Stimulated activated naive CD4-positive, alpha-beta T cell (primary cell): ENCODE results near the gene PRSS35.
"Not testable (repeated sequence)": the region's sequence is repeated elsewhere in the genome, so short reads cannot be mapped to it uniquely, and the experiment has no call there.

ENCODE experiments used
- DNase-seq, 6 experiments: peaks; one replicate each; lab custom pipeline; 2025; lab: John Stamatoyannopoulos, UW

Gene PRSS35

GRCh38 chr6:83518816-83519480 lies 6.6 kb downstream of the PRSS35 start:
- DNase-seq = no peak

DNA sequence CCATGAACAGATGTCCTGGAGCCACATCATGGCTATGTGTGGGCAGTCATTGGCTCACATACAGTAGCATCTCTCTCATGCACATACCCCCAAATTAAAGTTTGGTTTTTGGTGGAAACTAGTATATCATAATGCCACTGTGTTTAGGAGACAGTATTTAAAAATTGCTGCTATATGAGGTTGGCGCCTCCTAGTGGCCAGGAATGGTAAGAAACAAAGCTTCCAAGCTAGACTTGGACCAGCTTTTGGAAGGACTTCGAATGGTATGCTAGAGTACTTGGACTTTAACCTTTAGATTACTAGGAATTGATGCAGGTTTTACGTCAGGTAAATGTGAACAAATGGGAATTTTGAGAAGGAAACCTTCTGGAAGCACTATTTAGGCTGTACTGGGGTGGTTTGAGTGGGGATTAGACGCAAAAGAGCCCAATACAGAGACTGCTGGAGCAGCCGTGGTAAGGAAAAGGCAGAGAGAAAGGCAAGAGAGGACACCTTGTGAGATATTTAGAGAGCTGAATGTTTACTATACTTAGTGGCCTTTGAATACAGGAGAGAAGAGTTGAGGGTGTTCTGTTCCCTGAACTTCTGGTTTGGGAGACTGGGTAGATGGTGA lies 23.8 kb downstream of the PRSS35 start:
- no peak for DNase-seq

DNA sequence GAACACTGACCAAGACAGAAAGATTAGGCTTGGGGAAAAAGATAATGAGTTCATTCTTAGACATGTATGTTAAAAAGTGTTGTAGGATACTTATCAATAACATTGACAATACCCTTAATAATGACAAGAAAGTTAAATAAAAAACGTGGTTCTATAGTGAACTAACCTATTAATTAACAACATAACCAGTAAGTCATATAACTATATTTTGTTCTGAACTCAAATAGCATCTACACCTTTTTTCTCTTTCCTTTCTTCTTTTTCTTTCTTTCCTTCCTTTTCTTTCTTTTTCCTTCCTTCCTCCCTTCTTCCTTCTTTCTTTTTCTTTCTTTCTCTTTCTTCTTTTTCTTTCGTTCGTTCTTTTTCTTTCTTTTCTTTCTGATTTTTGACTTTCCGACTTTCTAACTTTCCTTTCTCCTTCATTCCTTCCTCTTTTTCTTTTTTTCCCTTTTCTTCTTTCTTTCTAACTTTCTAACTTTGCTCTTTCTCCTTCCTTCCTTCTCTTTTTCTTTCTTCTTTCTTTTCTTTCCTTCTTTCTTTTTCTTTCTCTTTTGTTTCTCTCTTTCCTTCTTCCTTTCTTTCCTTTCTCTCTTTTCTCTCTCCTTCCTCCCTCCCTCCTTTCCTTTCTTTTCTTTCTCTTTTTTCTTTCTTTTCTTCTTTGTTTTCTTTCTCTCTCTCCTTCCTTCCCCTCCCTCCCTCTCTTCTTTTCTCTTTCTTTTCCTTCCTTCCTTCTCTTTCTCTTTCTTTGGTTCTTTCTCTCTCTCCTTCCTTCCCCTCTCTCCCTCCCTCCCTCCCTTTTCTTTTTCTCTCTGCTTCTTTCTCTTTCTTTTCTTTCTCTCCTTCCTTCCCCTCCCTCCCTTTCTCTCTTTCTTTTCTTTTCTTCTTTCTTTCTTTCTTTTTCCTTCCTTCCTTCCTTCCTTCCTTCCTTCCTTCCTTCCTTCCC lies 24.6 kb downstream of the PRSS35 start:
- DNase-seq = no peak

DNA sequence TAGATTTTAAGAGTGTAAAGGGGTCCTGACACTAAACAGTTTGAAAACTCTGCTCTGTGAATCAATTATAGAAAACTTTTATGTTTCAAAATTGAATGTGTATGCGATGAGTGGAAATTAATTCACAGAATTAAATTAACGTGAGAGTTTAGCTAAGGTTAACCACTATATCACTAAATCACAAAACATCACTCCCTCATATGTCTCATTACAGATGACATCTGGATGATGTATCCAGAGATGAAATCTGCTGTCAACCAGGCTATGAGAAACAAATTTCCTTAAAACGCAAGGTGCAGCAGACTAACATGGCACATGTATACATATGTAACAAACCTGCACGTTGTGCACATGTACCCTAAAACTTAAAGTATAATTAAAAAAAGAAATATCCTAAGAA lies 27.3 kb downstream of the PRSS35 start:
- no peak for DNase-seq

- DNase-seq = no peak
Observed at GRCh38 chr6:83546636-83547035, 34.3 kb downstream of the PRSS35 start.

DNA sequence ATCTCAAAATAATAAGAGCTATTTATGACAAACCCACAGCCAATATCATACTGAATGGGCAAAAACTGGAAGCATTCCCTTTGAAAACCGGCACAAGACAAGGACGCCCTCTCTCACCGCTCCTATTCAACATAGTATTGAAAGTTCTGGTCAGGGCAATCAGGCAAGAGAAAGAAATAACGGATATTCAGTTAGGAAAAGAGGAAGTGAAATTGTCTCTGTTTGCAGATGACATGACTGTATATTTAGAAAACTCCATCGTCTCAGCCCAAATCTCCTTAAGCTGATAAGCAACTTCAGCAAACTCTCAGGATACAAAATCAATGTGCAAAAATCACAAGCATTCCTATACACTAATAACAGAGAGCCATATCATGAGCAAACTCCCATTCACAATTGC lies 38.1 kb downstream of the PRSS35 start:
- DNase-seq = not testable (repeated sequence)

DNA sequence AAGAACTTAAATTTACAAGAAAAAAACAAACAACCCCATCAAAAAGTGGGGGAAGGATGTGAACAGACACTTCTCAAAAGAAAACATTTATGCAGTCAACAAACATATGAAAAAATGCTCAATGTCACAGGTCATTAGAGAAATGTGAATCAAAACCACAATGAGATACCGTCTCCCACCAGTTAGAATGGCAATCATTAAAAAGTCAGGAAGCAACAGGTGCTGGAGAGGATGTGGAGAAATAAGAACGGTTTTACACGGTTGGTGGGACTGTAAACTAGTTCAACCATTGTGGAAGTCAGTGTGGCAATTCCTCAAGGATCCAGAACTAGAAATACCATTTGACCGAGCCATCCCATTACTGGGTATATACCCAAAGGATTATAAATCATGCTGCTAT lies 39.4 kb downstream of the PRSS35 start:
- DNase-seq = not testable (repeated sequence)

- DNase-seq = no peak
Observed at GRCh38 chr6:83556871-83557270, 44.5 kb downstream of the PRSS35 start.

DNA sequence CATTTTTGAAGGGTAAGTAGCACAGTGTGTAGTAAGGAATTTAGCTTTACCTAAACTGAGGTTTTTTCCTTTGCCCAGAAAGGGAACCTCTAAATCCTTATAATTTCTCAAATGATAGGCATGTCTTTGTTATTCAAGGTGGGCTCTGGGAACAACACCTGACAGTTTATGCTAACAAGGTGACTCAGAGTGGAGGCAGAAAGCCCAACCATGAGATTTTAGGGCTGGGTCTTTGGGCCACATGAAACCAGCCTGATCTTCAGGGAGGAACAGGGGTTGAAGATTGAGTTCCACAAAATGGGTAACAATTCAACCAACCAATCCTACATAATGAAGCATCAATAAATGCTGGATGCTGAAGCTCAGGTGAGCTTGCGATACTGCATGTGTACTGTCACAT lies 46.6 kb downstream of the PRSS35 start:
- no peak for DNase-seq

DNA sequence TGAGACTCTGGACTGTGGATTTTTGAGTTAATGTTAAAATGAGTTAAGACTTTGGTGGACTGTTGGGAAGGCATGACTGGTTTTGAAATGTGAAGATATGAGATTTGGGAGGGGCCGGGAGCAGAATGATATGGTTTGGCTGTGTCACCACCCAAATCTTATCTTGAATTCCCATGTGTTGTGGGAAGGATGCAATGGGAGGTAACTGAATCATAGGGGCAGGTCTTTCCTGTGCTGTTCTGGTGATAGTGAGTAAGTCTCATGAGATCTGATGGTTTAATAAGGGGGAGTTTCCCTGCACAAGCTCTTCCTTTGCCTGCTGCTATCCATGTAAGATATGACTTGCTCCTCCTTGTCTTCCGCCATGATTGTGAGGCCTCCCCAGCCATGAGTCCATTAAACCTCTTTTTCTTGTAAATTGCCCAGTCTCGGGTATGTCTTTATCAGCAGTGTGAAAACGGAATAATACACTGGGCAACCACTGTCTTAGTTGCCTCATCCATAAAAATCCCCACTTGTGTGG lies 59.4 kb downstream of the PRSS35 start:
- not testable (repeated sequence) for DNase-seq

- no peak for DNase-seq
Observed at GRCh38 chr6:83574783-83575182, 62.4 kb downstream of the PRSS35 start.
